Urothelium cell line (cell line): ENCODE measurements around the gene MSANTD3.
"Not testable (repeated sequence)": the region's sequence is repeated elsewhere in the genome, so short reads cannot be mapped to it uniquely, and the experiment has no call there.

Experiments
- DNase-seq: peaks from one replicate; pipeline ENCODE4 v3.0.0; 2011; ENCODE audit warnings: low spot score, mixed read lengths
- FAIRE-seq: peaks from 2 replicates; lab custom pipeline; 2011; peaks lifted over from hg19 to GRCh38; lab: Jason Lieb, UNC

The MSANTD3 gene

DNA sequence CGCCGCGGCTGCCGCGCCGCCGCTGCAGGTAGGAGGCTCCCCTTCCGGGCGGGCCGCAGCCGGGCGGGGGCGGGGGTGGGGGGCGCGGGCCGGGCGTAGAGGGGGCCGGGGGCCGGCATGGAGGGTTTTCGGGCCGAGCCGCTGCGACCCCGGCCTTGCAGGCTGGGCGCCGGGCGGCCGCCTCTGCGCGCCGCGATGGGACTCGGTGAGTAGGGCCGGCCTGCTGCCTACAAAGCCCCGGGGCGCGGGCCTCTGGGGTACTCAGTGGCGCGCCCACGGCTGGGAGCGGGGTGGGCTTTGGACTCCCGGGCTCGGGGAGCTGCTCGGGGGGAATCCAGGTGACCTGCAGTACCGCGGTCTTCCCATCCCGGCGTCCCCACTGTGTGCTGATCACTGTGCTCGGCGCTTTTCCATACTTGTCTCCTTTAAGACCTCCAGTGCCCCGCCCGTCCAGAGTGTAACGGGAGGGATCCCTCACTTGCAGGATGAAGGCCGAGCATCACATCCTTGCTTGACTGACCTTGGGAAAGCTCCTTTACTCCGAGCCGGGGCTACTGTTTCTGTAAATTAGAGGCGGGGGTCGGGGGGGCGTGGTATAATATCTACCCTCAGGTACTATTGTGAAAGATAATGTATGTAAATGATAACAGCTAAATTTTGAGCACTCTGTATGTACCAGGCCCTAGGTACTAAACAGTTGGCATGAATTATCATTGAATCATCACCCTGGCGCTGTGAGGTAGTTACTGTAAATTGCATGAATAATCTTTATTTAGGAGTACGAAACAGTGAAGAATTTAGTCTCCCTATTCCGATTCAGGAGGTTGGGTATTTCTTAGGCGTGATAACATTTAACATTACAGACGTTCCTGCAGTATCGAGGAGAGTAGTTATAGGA is 672 bp downstream of the MSANTD3 start:
- no peak for FAIRE-seq
- DNase-seq: peak; percentile 69

DNA sequence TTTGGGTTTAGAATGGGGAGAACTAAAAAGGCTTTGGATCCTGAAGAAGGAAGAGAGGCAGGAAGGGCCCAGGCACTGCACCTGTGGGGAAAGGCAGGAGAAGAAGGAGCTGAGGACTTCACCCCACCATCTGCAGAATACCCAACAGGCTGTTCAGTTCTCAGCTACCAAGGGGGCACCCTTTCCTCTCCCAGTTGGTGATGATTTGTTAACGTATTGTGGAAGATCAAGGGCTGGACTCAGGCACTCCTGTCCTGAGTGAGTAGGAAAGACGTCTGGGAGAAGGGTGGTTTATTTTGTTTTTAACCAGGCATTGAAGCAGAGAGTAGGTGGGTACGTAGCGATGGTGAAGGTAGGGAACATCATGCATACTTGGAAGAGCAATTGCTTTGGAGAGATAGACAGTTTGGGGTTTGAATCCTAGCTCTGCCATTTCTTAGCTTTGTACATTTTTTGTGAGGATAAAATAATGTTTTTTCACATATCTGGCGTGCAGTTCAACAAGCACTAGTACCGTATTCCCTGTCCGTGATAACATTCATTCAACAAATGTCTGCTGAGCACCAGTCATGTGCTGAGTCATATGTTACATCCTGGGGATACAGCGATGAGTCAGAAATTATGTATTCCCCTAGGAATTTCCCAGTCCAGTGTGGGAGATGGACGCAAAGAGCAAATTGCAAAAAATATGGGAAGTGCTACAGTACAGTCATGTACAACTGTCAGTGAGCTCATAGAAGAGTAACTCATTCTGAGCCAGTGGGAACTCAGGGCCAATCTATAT is 2.1 kb downstream of the MSANTD3 start:
- FAIRE-seq (peak; percentile 27), DNase-seq (peak; percentile 86)

DNA sequence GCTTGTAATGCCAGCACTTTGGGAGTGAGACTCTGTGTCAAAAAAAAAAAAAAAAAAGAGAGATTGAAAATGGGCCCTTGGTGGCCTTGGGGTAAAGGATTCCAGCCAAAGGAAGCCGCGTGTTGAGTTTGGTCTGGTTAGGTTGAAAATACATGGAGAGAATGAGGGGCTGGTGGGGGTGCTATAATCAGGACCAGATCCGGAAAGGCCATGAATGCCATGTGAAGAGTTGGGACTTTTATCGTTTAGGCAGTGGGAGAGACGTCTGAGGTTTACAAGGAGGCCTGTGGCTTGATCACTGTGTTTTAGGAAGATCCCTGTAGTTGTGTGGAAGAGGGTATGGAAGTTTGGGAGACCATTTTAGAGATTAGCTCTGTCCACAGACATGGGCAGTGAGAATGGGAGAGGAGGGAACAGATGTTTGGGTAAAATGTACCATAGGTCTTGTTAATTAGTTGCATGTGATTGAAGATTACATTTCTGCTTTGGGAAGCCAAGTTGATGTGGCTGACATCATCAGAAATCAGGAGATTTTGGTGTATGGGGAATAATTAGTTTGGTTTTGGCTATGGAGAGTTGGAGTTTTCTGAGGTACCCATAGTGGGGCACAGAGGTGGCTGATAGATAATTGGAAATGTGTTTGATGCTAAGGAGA is 3.5 kb downstream of the MSANTD3 start:
- DNase-seq: no peak
- FAIRE-seq: no peak

DNA sequence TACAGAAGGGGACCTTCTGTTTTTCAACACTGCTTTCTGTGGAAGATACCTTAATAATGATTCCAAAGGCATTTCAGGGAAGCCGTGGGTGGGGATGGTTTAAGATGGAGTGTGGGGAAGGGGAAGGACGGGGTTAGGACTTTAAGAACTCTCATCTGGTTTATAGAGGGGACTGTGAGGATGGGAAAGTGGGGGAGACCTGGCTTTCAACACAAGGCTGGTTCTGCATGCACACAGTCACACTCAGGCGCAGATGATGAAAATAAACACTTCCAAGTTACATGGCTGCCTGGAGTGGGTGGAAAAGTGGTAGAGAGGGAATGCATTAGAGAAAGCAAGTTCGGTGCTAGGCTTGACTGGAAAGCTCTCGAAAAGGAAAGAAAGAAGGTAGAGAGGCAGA is 4.9 kb downstream of the MSANTD3 start:
- no peak for DNase-seq
- no peak for FAIRE-seq

DNA sequence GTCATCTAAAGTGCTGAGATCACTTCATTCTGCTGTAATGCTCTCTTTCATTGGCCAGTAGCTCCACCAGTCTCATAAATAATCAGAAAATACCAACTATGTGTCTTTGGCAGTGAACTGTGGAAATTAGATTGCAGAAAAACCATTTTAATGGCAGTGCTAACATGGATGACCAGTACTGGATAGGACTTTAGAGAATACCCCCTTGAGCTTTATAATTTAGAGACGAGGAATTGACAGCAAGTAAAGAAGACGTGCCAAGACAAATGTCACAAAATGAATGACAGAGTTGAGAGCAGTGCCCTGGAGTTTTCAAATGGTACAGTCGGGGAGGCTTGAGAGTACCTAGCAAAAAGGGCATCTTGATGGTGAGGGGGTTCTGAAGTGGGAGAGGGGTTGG is 5.8 kb downstream of the MSANTD3 start:
- FAIRE-seq: no peak
- DNase-seq: no peak

DNA sequence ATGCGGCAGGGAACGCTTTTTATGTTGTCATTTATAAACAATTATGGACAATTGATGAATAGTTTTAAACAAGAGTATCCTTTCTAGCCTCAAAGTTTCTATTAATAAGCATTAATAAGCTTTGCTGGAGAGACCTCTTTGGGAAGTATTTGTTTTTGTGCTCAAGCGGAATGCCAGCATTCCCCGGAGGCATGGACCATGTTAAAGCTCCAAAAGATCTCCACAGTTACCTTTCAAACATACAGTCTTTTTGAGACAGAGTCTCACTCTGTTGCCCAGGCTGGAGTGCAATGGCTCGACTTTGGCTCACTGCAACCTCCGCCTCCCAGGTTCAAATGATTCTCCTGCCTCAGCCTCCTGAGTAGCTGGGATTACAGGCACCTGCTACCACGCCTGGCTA is 9.6 kb downstream of the MSANTD3 start:
- FAIRE-seq (no peak), DNase-seq (no peak)

DNA sequence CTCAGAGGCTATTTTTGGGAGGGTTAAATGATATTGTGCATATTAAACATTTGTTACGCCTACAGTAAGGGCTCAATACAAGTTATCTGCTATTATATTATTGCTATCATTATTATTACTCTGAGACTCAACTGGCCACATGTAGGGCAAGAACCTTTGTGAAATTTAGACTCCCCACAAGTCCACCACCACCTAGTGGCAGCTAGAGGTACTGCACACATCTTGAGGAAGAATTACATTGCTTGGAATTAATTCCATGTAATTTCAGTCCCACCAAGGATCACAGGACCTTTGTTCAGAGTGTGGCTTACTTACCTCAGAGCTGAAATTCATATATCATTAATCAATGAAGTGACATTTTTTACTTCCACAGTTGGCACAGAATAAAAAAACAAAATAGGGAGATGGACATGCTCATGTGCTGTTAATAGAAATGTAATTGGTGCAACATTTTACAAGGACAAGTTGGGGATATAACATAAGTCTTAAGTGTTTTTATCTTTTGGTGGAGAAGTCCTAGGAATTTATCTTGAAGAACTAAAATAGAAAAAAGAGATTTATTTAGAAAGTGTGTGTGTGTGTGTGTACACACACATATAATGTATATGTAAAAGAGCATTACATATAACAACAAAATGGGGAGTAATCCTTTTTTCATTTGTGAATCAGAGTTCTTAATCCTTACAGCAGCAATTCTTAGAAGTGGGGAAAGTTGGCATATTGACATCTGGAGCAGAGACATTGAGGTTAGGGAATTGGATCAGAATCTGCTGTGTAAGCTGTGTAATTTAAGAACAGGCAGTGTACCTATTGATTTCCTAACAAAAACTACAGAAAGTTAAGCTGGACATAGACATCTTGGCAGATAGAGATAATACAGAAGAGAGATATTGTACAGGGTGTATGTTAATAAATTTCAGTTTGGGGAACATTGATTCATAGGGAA is 11.2 kb downstream of the MSANTD3 start:
- FAIRE-seq: no peak
- DNase-seq: peak; percentile 67

DNA sequence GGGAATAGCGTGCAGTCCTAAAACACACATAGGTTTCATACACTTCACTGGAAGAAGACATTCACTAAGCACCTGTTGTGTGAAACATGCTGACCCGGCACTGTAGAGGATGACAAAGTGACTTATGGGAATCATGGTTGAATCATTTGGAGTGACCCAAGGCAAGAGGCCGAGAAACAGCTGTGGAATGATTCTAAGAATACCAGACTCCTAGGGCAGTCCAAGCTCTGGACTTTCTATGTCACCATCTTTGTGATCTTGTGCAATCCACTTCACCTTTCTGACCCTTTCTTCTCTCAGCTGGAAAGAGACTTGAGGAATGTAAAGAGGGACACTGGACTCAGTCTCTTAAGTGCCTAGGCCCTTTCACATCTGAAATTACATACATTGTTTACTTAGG is 13.1 kb downstream of the MSANTD3 start:
- no peak for FAIRE-seq
- DNase-seq: no peak

DNA sequence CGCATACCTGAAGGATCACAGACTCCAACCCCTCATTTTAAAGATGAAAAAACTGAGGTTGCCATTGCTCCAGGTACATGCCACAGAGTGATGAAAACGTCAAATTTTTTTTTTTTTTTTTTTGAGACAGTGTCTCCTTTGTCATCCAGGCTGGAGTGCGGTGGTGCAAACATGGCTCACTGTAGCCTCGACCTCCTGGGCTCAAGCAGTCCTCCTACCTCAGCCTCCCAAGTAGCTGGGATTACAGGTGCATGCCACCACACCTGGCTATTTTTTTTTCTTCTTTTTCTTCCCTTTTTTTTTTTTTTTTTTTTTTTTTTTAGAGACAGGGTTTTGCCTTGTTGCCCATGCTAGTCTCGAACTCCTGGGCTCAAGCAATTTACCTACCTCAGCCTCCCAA is 13.5 kb downstream of the MSANTD3 start:
- not testable (repeated sequence) for FAIRE-seq

DNA sequence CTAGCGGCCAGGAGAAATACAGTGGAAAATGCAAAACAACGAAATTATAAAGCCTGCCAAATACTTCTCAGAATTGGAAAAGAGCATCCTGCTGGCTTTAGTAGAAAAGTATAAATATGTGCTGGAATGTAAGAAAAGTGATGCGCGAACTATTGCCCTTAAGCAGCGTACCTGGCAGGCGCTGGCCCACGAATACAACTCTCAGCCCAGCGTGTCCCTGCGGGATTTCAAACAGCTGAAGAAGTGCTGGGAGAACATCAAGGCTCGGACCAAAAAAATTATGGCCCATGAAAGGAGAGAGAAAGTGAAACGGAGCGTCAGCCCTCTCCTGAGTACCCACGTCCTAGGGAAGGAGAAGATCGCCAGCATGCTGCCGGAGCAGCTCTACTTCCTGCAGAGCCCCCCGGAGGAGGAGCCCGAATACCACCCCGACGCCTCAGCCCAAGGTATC is 15.0 kb downstream of the MSANTD3 start:
- no peak for DNase-seq
- FAIRE-seq: no peak

More for the DNA sequence above, 13.5 kb downstream of the MSANTD3 start:
- DNase-seq: not testable (repeated sequence)

DNA sequence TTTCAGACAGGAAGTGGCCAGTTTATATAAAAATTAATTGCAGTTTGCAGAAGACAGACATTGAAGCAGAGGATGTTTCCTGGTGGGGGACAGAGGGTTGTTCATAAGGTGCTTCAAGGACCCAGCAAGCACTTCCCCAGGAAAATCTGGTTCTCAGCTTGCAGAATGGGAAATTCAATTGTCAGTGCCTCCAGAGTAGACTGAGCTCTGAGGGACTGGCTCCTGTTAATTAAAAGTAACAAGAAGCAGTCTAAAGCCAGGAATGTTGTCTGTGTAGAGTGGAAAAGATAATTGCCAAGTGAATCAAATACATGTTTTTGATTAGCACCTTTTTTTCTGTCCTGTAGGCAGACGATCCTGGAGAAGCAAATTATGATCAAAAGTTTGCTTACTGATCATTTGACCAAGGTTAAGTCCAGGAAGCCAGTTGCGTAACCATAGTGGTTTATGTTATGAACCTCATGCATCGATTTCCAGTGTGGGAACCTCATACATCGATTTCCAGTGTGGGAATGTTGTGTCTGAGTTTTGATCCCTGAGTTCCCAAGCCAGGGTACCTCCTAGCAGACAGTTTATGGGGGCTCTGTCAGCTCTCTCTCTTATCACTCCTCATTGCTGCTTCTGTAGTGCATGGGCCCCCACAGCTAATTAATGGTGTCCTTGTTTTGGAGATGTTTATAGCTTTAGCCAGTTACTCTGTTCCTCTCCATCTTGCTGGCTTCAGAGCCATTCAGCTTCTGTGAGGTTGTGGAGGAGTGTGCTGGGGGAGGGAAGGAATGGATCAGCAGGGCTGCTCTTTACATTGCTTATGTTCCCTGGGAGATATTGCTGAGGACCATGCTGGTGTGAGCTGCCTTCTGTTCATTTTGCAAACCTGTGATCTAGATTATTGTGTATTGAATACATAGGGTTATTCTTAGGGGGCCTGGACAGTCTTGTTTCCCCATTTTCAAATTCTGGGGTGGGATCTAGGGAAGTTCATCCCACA is 17.1 kb downstream of the MSANTD3 start:
- DNase-seq: no peak
- FAIRE-seq: no peak

DNA sequence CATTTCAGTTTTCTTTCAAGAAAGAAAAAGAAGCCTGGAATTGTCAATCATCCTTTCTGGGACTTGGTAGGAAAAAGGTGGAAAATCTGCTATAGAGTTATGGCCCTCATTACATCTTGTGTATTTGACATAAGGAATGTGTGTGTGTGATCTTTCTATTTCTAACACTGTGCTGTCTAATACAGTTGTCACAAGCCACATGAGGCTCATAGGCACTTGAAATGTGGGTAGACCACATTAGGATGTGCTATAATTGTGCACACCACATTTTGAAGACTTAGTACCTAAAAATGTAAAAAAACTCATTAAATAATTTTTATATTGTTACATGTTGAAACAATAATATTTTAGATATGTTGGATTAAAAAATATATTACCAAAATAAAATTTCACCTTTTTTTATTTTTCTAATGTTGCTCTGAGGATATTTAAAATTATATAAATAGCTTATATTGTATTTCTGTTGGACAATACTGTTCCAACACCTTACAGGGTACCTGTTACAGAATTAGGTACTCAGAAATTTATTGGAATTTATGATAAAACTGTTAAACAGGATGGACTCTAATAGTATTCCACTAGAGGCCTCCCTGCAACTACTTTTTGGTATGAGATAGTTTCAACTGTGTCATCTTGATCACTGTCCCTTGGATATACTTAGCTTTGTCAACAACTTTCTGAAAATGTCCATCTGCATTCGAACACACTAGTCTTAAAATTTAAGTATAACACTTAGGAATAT is 18.4 kb downstream of the MSANTD3 start:
- FAIRE-seq (no peak), DNase-seq (no peak)

DNA sequence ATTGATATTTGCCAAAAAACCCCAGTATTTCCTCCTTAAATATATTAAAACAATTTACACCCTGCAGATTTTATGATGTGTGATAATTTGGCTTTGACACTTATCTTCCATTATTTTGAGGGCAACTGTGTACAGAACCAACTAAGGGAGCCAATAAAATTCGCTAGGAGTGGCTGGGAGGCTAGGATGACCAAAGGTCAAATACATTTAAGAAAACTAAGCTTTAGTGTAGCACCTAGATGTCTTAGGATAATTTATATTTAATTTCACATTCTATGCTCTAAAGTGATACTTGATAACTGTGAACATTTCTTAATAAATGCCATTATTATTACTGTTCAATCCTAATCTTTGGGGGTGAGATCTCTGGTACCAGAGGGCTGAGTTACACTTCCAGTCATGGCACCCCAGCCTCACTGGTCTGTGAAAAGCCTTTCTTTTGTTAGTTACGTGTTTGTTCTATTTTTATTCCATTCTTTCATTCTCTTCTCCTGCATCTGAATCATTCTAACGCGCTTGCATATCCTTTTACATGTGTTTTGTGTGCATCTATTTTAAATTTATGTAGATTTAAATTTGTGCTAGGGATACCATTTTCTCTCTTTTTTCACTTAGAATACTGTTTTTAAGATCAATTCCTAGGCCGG is 19.1 kb downstream of the MSANTD3 start:
- FAIRE-seq: no peak
- no peak for DNase-seq

DNA sequence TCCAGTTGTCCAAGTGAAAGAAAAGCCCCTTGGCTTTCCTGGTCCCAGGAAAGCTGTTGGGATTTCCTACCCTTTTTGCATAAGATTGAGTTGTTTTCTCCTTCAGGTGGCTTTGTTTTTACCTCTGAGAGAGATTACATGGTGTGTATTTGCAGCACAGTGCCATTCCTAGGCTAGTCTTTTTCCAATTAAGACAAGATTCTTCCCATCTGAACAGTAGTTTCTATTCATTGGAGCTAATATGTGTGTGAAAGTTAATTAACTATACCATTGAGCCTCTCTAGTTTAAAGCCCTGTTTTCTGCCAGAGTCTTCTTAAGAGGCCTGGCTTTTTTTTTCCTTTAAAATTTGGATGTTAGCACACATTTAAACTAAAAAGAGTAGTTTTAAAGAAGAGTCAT is 20.1 kb downstream of the MSANTD3 start:
- DNase-seq (no peak), FAIRE-seq (no peak)

DNA sequence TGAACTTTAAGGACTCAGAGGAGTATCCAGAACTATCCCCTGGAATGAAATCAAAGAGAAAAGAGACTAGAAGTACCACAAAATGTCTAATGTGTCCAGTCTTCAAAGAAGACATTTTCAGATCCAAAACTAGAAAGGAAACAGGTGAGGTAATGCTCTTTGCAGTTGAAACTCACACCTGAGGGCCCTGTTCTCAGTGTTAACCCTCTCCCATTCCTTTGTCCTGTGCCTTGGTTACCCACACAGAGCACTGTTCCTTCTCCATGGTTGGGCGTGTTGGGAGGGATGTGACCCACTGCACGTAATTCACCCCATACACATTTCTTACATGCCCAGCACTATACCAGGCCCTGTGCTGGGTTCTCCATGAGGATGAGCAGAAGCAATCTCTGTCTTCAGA is 21.3 kb downstream of the MSANTD3 start:
- no peak for DNase-seq
- no peak for FAIRE-seq

DNA sequence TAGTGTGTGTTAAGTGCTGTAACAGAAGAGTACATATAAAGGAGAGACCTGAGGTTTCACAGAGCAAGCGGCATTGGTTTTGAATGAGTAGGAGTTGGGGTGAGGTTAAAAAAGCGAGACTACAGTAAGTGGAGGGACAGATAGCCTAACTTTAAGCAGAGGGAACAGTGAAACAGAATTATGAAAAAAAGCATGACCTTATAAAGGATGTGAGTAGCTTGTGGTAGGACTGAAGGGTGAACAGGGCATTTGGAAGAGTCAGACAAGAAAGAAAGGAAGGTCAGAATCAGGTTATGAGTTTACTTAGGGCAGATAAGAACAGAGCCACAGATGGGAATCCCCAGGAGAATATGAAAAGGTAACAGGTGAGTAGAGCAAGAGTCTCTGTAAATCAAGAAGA is 22.5 kb downstream of the MSANTD3 start:
- DNase-seq (no peak), FAIRE-seq (no peak)

DNA sequence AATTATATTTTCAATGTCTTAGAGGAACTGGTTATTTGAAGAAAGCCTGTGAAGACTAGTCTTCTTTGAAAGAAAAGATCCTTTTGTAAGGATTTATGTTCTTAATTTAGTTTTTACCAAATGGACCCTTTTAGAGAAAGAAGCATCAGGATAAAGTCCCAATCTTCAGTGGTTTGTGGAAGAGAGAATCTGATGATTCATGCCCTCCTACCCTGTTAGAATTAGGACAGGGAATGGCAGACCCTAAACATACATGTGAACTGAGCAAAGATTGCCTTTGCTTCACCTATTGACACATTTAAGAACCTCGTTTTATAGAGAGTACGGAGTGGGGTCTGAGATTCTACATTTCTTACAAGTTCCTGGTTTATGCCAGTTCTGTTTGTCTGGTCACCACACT is 26.0 kb downstream of the MSANTD3 start:
- FAIRE-seq (no peak), DNase-seq (no peak)

DNA sequence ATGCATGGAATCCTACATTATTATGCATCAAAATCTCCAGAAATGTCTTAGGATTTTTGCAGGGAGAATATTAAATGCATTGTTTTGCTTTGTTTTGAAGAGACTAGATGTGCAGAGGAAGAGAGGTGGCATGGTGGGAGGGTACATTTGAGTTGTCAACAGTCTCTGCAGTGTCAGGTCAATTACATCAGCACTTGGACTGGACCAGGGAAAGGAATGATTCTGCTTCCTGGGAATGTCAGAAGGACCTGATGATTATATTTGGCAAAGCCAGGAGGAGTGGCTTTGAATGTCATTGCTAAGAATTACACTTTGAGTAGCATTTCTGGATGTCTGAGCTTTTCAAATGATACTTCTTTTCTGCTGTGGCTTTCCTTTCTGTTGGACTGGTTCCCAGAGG is 28.5 kb downstream of the MSANTD3 start:
- no peak for DNase-seq
- FAIRE-seq: no peak
